OCI-LY1 (cell line): ENCODE data around the gene KLF4.

ENCODE experiments used
- H2AFZ ChIP-seq: fragments of 200-600 bp; sonication (generic), shearing (Covaris generic); 2 replicates; pipeline ENCODE4 v1.6.0; 2014; ENCODE audit warnings: antibody characterized with exemption, mild to moderate bottlenecking, low read length
- H3F3A ChIP-seq: fragments of 200-600 bp; sonication (generic), shearing (Covaris generic); 2 replicates; pipeline ENCODE4 v1.6.0; 2014; ENCODE audit warnings: mild to moderate bottlenecking, antibody characterized with exemption, low read length, moderate library complexity; ENCODE audit not compliant: insufficient read depth
- H3K27ac ChIP-seq: fragments of 200-600 bp; sonication (generic); 2 replicates; pipeline ENCODE4 v1.5.1; 2014; ENCODE audit warnings: low read length, mixed run types, mild to moderate bottlenecking, low read depth; ENCODE audit not compliant: poor library complexity, severe bottlenecking
- H3K27me3 ChIP-seq: fragments of 200-600 bp; sonication (generic); 2 replicates; pipeline ENCODE4 v1.6.0; 2014; ENCODE audit warnings: antibody characterized with exemption, mild to moderate bottlenecking, low read length, moderate library complexity; ENCODE audit not compliant: insufficient read depth
- H3K36me3 ChIP-seq: fragments of 200-600 bp; sonication (generic); 2 replicates; pipeline ENCODE4 v1.6.1; 2014; ENCODE audit warnings: mild to moderate bottlenecking, antibody characterized with exemption, low read length, moderate library complexity, mixed read lengths; ENCODE audit not compliant: insufficient read depth
- H3K4me1 ChIP-seq: fragments of 200-600 bp; sonication (generic); 2 replicates; pipeline ENCODE4 v1.5.1; 2014; ENCODE audit warnings: mild to moderate bottlenecking, low read length, moderate library complexity; ENCODE audit not compliant: insufficient read depth, severe bottlenecking
- H3K4me2 ChIP-seq: fragments of 200-600 bp; sonication (generic), shearing (Covaris generic); 2 replicates; pipeline ENCODE4 v1.6.1; 2014; ENCODE audit warnings: low read length
- H3K4me3 ChIP-seq: fragments of 200-600 bp; sonication (generic); 2 replicates; pipeline ENCODE4 v1.5.1; 2014; ENCODE audit warnings: low read length, low read depth, mild to moderate bottlenecking, mixed read lengths; ENCODE audit not compliant: poor library complexity, severe bottlenecking
- H3K79me2 ChIP-seq: fragments of 200-600 bp; shearing (Covaris generic); 2 replicates; pipeline ENCODE4 v1.6.1; 2016; ENCODE audit warnings: mixed run types, low read length, mixed read lengths; ENCODE audit not compliant: insufficient read depth
- H3K9ac ChIP-seq: fragments of 200-600 bp; sonication (generic), shearing (Covaris generic); 2 replicates; pipeline ENCODE4 v1.6.1; 2014; ENCODE audit warnings: mild to moderate bottlenecking, low read length, mixed read lengths
- H3K9me2 ChIP-seq: fragments of 200-600 bp; sonication (generic), shearing (Covaris generic); 2 replicates; pipeline ENCODE4 v1.6.1; 2014; ENCODE audit warnings: low read depth, mild to moderate bottlenecking, low read length, mixed read lengths
- H3K9me3 ChIP-seq: fragments of 200-600 bp; shearing (Covaris generic); 2 replicates; pipeline ENCODE4 v1.6.1; 2014; ENCODE audit warnings: low read length, mixed read lengths
- H4K20me1 ChIP-seq: fragments of 200-600 bp; sonication (generic), shearing (Covaris generic); 2 replicates; pipeline ENCODE4 v1.6.0; 2016; ENCODE audit warnings: mild to moderate bottlenecking, low read length; ENCODE audit not compliant: insufficient read depth
- EZH2 ChIP-seq: fragments of 200-600 bp; sonication (generic), shearing (Covaris generic); IDR thresholded peaks from 2 replicates; pipeline ENCODE4 v1.8.0; 2017; ENCODE audit warnings: borderline replicate concordance, mixed run types, mild to moderate bottlenecking, antibody characterized with exemption, low read length, moderate library complexity, mixed read lengths
- TF ChIP-seq, protein P1 (sequence below): fragments of 200-600 bp; sonication (generic), shearing (Covaris generic); IDR thresholded peaks from 2 replicates; pipeline ENCODE4 v1.5.1; 2017; ENCODE audit warnings: mild to moderate bottlenecking, antibody characterized with exemption, low read length, moderate library complexity, mixed read lengths

The KLF4 gene

DNA sequence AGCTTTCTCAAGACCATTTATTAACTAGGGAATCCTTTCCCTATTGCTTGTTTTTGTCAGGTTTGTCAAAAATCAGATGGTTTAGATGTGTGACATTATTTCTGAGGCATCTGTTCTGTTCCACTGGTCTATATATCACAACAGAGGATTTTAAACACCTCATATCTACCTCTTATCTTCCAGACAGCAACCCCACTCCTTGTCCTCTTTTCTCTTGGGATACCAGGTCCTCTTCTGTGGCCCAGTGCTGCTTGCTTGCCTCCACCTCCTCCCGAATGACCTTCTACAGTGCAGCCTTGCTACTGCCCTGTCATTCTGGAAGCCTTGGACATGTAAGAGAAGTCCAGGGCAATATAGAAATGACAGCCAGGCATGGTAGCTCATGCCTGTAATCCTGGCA is 30.6 kb upstream of the KLF4 start:
- Histone ChIP-seq H3K27ac (no peak overlapping the region), H3K4me1 (no peaks in the 10 kb centered on the region), H3K9ac (no peak overlapping the region), H3K27me3 (no peaks in the 10 kb centered on the region), H3K79me2 (no peaks in the 10 kb centered on the region), H3K4me3 (no peak overlapping the region), H3F3A (no peaks in the 10 kb centered on the region), H3K36me3 (no peaks in the 10 kb centered on the region), H3K9me3 (no peaks in the 10 kb centered on the region), H3K4me2 (no peak overlapping the region), H2AFZ (no peak overlapping the region), H3K9me2 (no peaks in the 10 kb centered on the region), H4K20me1 (no peaks in the 10 kb centered on the region)
- no peak for TF ChIP-seq EZH2
- TF ChIP-seq, protein P1, sequence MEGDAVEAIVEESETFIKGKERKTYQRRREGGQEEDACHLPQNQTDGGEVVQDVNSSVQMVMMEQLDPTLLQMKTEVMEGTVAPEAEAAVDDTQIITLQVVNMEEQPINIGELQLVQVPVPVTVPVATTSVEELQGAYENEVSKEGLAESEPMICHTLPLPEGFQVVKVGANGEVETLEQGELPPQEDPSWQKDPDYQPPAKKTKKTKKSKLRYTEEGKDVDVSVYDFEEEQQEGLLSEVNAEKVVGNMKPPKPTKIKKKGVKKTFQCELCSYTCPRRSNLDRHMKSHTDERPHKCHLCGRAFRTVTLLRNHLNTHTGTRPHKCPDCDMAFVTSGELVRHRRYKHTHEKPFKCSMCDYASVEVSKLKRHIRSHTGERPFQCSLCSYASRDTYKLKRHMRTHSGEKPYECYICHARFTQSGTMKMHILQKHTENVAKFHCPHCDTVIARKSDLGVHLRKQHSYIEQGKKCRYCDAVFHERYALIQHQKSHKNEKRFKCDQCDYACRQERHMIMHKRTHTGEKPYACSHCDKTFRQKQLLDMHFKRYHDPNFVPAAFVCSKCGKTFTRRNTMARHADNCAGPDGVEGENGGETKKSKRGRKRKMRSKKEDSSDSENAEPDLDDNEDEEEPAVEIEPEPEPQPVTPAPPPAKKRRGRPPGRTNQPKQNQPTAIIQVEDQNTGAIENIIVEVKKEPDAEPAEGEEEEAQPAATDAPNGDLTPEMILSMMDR, result no peak

DNA sequence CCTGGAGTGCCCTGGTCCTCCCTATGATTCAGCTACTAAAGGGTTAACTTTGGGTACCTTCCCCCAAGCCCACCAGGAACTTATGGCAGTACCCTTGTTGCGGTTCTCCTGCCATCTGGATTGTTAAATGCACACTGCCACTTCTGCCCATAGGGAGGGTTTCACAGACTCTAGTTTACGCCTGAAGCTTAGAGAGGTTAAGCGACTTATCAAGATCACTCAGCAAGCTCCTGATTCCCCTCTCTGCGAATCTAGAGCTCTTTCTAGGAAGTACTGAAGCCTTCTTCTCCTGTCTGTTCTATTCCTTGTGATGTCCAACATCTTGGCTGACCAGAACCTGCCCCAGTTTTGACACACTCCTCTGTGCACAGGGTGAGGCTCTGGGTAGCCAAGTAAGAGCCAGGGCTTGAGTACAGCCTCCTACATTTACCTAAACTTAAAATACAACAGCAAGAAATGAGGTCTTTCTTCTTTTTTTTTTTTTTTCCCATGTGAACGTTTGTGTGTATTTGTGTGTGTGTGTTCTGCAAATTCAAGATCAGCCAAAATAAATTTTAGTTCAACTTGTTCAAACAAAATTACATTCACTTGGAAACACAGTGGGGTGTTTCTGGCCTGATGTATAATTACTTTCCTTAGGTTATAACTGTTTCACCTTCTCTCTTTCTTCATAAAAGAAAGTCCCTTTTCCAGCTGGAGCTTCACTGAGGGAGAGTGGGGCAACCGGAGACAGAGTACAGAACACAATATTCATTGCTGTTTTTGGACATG is 28.7 kb upstream of the KLF4 start:
- H3K27ac ChIP-seq, result no peak overlapping the region

GRCh38 chr9:107513464-107514100 is 24.0 kb upstream of the KLF4 start:
- Histone ChIP-seq H3K9me2 (no peaks in the 10 kb centered on the region), H3K36me3 (no peaks in the 10 kb centered on the region), H3K4me3 (no peak overlapping the region), H4K20me1 (no peaks in the 10 kb centered on the region), H3K79me2 (no peaks in the 10 kb centered on the region), H3K9me3 (no peaks in the 10 kb centered on the region), H3F3A (no peaks in the 10 kb centered on the region), H3K4me1 (no peaks in the 10 kb centered on the region), H3K9ac (no peak overlapping the region), H3K27ac (no peak overlapping the region), H2AFZ (no peak overlapping the region), H3K27me3 (no peaks in the 10 kb centered on the region), H3K4me2 (no peak overlapping the region)
- TF ChIP-seq, protein P1, result no peak
- no peak for TF ChIP-seq EZH2

More for the DNA sequence above, 28.7 kb upstream of the KLF4 start:
- no peaks in the 10 kb centered on the region for H3K27me3 ChIP-seq
- no peak overlapping the region for H2AFZ ChIP-seq
- H3K9me3 ChIP-seq, result no peaks in the 10 kb centered on the region
- no peak for TF ChIP-seq EZH2
- TF ChIP-seq, protein P1, result no peak
- no peaks in the 10 kb centered on the region for H3K79me2 ChIP-seq
- H4K20me1 ChIP-seq, result no peaks in the 10 kb centered on the region
- no peak overlapping the region for H3K4me3 ChIP-seq
- no peaks in the 10 kb centered on the region for H3K36me3 ChIP-seq
- H3K9me2 ChIP-seq, result no peaks in the 10 kb centered on the region
- no peak overlapping the region for H3K4me2 ChIP-seq
- no peaks in the 10 kb centered on the region for H3K4me1 ChIP-seq
- H3K9ac ChIP-seq, result no peak overlapping the region
- no peaks in the 10 kb centered on the region for H3F3A ChIP-seq
